A549 (cell line): ENCODE results near the gene PILRB. TPM values are rescaled to one million over a fixed set of nuclear protein-coding genes. Genes with fewer than 3 reads are reported as not detected.

Source experiments
- ATAC-seq, 2 experiments: fragments of 200-7000 bp in 1 of 2; fragments of >200 bp in 1 of 2; cut with Nextera tagmentation in 1 of 2; cut with Tn5 transposase in 1 of 2; 3 replicates each; pipeline versions ENCODE4 v1.8.0 to v1.9.1; 2018 to 2020; ENCODE audit warnings: mild to moderate bottlenecking in 1 of 2, moderate library complexity in 1 of 2
- CTCF ChIA-PET: fragments of 300-600 bp; sonication (Branson Sonifier 250); formaldehyde crosslinking; extraction: SDS; loops from one replicate; lab custom pipeline; 2021; ENCODE audit warnings: antibody characterized with exemption, inconsistent platforms; lab: Yijun Ruan, JAX
- POLR2A ChIA-PET: fragments of 350-600 bp; formaldehyde crosslinking; extraction: SDS; loops from one replicate; lab custom pipeline; 2021; ENCODE audit warnings: antibody characterized with exemption, inconsistent platforms; lab: Yijun Ruan, JAX
- DNase-seq, 2 experiments: peaks; one replicate each; pipeline versions ENCODE4 v3.0.0 to v3.0.0-alpha.2; 2011 to 2016; ENCODE audit warnings: low read depth in 1 of 2, low spot score in 1 of 2
- FAIRE-seq: peaks from 2 replicates; lab custom pipeline; 2011; peaks lifted over from hg19 to GRCh38; lab: Jason Lieb, UNC
- H3K27ac ChIP-seq, 2 experiments: fragments of >200 bp; sonication (Bioruptor Twin); formaldehyde crosslinking; 3 replicates each; pipeline ENCODE4 v1.5.1; 2016 to 2017
- H3K4me1 ChIP-seq: fragments of >200 bp; sonication (Bioruptor Twin); formaldehyde crosslinking; 3 replicates; pipeline ENCODE4 v1.6.1; 2016
- H3K4me2 ChIP-seq: fragments of >200 bp; sonication (Bioruptor Twin); formaldehyde crosslinking; 3 replicates; pipeline ENCODE4 v1.6.1; 2016
- H3K4me3 ChIP-seq: fragments of >200 bp; sonication (Bioruptor Twin); formaldehyde crosslinking; 3 replicates; pipeline ENCODE4 v1.5.1; 2016
- H3K9me3 ChIP-seq: fragments of >200 bp; sonication (Bioruptor Twin); formaldehyde crosslinking; 3 replicates; pipeline ENCODE4 v1.6.1; 2016
- ATOH8 ChIP-seq: fragments of 250-450 bp; sonication (Bioruptor Pico); IDR thresholded peaks from 2 replicates; pipeline ENCODE4 v1.5.0; 2020; ENCODE audit warnings: low read depth, mild to moderate bottlenecking, moderate library complexity
- BHLHE40 ChIP-seq: IDR thresholded peaks from 2 replicates; pipeline ENCODE4 v1.6.1; 2012; ENCODE audit warnings: low read depth, low read length, inconsistent platforms
- CBX2 ChIP-seq: fragments of 200-600 bp; sonication (generic); IDR thresholded peaks from 2 replicates; pipeline ENCODE4 v1.6.1; 2016; ENCODE audit warnings: low read depth, mild to moderate bottlenecking, borderline replicate concordance
- CBX8 ChIP-seq: fragments of 200-600 bp; sonication (generic); IDR thresholded peaks from 2 replicates; pipeline ENCODE4 v1.6.1; 2016
- CHD2 ChIP-seq: fragments of 150-350 bp; IDR thresholded peaks from 2 replicates; pipeline ENCODE4 v1.6.1; 2014; ENCODE audit warnings: low read length; ENCODE audit not compliant: partially characterized antibody
- CTCF ChIP-seq: fragments of >200 bp; sonication (Bioruptor Twin); formaldehyde crosslinking; IDR thresholded peaks from 3 replicates; pipeline ENCODE4 v1.5.1; 2016
- E2F6 ChIP-seq: IDR thresholded peaks from 2 replicates; pipeline ENCODE4 v1.6.1; 2012; ENCODE audit warnings: low read depth, borderline replicate concordance
- EP300 ChIP-seq, 2 experiments: fragments of >200 bp; sonication (Bioruptor Twin); formaldehyde crosslinking; IDR thresholded peaks; 2 replicates in 1 of 2; 3 replicates in 1 of 2; pipeline ENCODE4 v1.6.1; 2016 to 2017
- ESRRA ChIP-seq: fragments of 150-350 bp; IDR thresholded peaks from 2 replicates; pipeline ENCODE4 v1.6.1; 2014; ENCODE audit warnings: mild to moderate bottlenecking, low read length, borderline replicate concordance
- FOSB ChIP-seq: fragments of 250-450 bp; sonication (Bioruptor Pico); IDR thresholded peaks from 2 replicates; pipeline ENCODE4 v1.5.0; 2020; ENCODE audit warnings: mild to moderate bottlenecking, moderate library complexity
- FOXS1 ChIP-seq: fragments of 250-450 bp; sonication (Bioruptor Pico); IDR thresholded peaks from 2 replicates; pipeline ENCODE4 v1.5.0; 2020; ENCODE audit warnings: mild to moderate bottlenecking, moderate library complexity
- HOXA7 ChIP-seq: fragments of 250-450 bp; sonication (Bioruptor Pico); IDR thresholded peaks from 2 replicates; pipeline ENCODE4 v1.5.0; 2020; ENCODE audit warnings: mild to moderate bottlenecking, moderate library complexity
- HOXB13 ChIP-seq: fragments of 250-450 bp; sonication (Bioruptor Pico); IDR thresholded peaks from 2 replicates; pipeline ENCODE4 v1.5.0; 2020; ENCODE audit warnings: low read depth, mild to moderate bottlenecking, moderate library complexity
- JUN ChIP-seq, 2 experiments: fragments of >200 bp; sonication (Bioruptor Twin); formaldehyde crosslinking; IDR thresholded peaks; 2 replicates in 1 of 2; 3 replicates in 1 of 2; pipeline ENCODE4 v1.6.1; 2016 to 2017
- KDM1A ChIP-seq: fragments of 200-600 bp; sonication (generic); IDR thresholded peaks from 2 replicates; pipeline ENCODE4 v1.6.1; 2016; ENCODE audit warnings: low read depth, mild to moderate bottlenecking
- KDM5A ChIP-seq: fragments of 200-600 bp; sonication (generic); IDR thresholded peaks from 2 replicates; pipeline ENCODE4 v1.6.1; 2016; ENCODE audit warnings: antibody characterized with exemption, mild to moderate bottlenecking
- MAFK ChIP-seq: fragments of 450-650 bp; IDR thresholded peaks from 2 replicates; pipeline ENCODE4 v1.6.1; 2014; ENCODE audit not compliant: partially characterized antibody
- NPAS2 ChIP-seq: fragments of 250-450 bp; sonication (Bioruptor Pico); IDR thresholded peaks from 2 replicates; pipeline ENCODE4 v1.8.0; 2022; ENCODE audit warnings: mild to moderate bottlenecking, moderate library complexity, borderline replicate concordance
- PBX3 ChIP-seq: IDR thresholded peaks from 2 replicates; pipeline ENCODE4 v1.6.1; 2012
- POLR2AphosphoS2 ChIP-seq: conservative IDR thresholded peaks from 2 replicates; pipeline ENCODE4 v1.6.1; 2012; ENCODE audit warnings: low read length, improper control_type of control experiment, inconsistent platforms
- RAD21 ChIP-seq, 2 experiments: fragments of >200 bp in 1 of 2; sonication (Bioruptor Twin) in 1 of 2; formaldehyde crosslinking in 1 of 2; IDR thresholded peaks in 1 of 2; conservative IDR thresholded peaks in 1 of 2; 2 replicates in 1 of 2; 3 replicates in 1 of 2; pipeline ENCODE4 v1.6.1; 2012 to 2018; ENCODE audit warnings: inconsistent platforms in 1 of 2
- RARB ChIP-seq: fragments of 250-450 bp; sonication (Bioruptor Pico); IDR thresholded peaks from 2 replicates; pipeline ENCODE4 v1.8.0; 2021; ENCODE audit warnings: mild to moderate bottlenecking, moderate library complexity
- RCOR1 ChIP-seq: fragments of 150-350 bp; IDR thresholded peaks from 2 replicates; pipeline ENCODE4 v1.6.1; 2014; ENCODE audit warnings: antibody characterized with exemption, low read length, low read depth
- SREBF2 ChIP-seq: fragments of 450-650 bp; IDR thresholded peaks from 2 replicates; pipeline ENCODE4 v1.6.1; 2014; ENCODE audit warnings: mild to moderate bottlenecking, moderate library complexity
- TFCP2L1 ChIP-seq: fragments of 250-450 bp; sonication (Bioruptor Pico); IDR thresholded peaks from 2 replicates; pipeline ENCODE4 v1.5.0; 2021; ENCODE audit warnings: mild to moderate bottlenecking
- ZC3H11A ChIP-seq: fragments of 450-650 bp; IDR thresholded peaks from 2 replicates; pipeline ENCODE4 v1.6.1; 2014; ENCODE audit warnings: antibody characterized with exemption, mild to moderate bottlenecking
- ZFP36 ChIP-seq: fragments of 450-650 bp; IDR thresholded peaks from 2 replicates; pipeline ENCODE4 v1.6.1; 2014; ENCODE audit warnings: borderline replicate concordance; ENCODE audit not compliant: partially characterized antibody
- WGBS: methylation state at CpG from one replicate; pipeline ENCODE4 v1.1.6; 2017; ENCODE audit errors: missing lambda C conversion rate; 5-methylcytosine and 5-hydroxymethylcytosine counted together
- polyA plus RNA-seq, 4 experiments: library from polyadenylated mRNA; depleted of rRNA in 3 of 4; stranded (reverse); fragments of >200 nt; fragmentation: RNase III in 1 of 4; extraction: RNeasy Plus Mini Kit Qiagen cat#74134 plus additional on column Dnase treatment in 1 of 4; gene quantifications; 2 replicates in 3 of 4; 3 replicates in 1 of 4; pipeline ENCODE4 v1.2.3, GENCODE V29; 2011 to 2017
- TF ChIP-seq, protein P1 (sequence below): fragments of 150-350 bp; IDR thresholded peaks from 2 replicates; pipeline ENCODE4 v1.6.1; 2014; ENCODE audit warnings: low read depth, mild to moderate bottlenecking, low read length

The PILRB gene
- polyA plus RNA-seq, 2 of the 4 experiments (the other 2 are of a cell fraction), result 24.9 to 47.8 TPM

DNA sequence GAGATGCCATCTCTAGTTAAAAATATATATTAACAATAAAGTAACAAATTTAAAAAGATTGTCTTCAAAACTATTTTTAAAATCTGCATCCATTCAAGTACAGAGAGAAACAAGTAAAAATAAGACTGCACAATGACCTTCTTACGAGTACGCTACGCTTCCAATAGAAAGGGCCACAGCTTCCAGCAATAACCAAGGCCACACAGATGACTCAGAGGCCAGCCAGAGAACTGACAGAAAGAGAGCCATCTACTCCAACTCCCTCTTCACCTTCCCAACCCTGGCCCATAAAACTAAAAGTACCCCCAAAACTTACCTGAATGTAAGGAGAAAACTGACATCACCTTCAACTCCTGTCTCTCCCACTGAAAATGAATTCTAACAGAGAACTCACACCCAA, 42.1 kb downstream of the PILRB start:
- no peak for DNase-seq
- no peak for ATAC-seq
- H3K4me2 ChIP-seq, result no peak overlapping the region
- no peak overlapping the region for H3K27ac ChIP-seq
- FAIRE-seq, result no peak
- ChIA-PET CTCF (interaction anchor here (1.2 kb wide), 1 partner anchor 11 kb away, joined by 3 read pairs; no protein-coding TSS in a partner anchor), POLR2A (no interaction called here)
- H3K4me1 ChIP-seq, result no peaks in the 10 kb centered on the region
- H3K4me3 ChIP-seq, result no peak overlapping the region
- TF ChIP-seq KDM1A, result no peak
- no peak for TF ChIP-seq PBX3
- TF ChIP-seq ZFP36, result no peak
- TF ChIP-seq RAD21 (conservative IDR thresholded peaks at IDR 0.05 in 1 of 2, IDR thresholded peaks at IDR 0.05 in 1 of 2), result no peak
- TF ChIP-seq POLR2AphosphoS2, result no peak
- TF ChIP-seq JUN (IDR thresholded peaks at IDR 0.05), result no peak
- no peak for TF ChIP-seq CBX2
- no peak for TF ChIP-seq ESRRA
- no peak for TF ChIP-seq RCOR1
- no peak for TF ChIP-seq KDM5A
- no peak for TF ChIP-seq CBX8
- TF ChIP-seq TFCP2L1 (CRISPR knock-in tag), result no peak
- no peak for TF ChIP-seq CTCF
- no peak for TF ChIP-seq FOSB (CRISPR knock-in tag)
- TF ChIP-seq EP300 (IDR thresholded peaks at IDR 0.05), result no peak
- TF ChIP-seq RARB, result no peak
- TF ChIP-seq SREBF2, result no peak
- no peak for TF ChIP-seq MAFK
- no peaks in the 10 kb centered on the region for H3K9me3 ChIP-seq
- 96% methylated on average over 3 of the region's 3 CpGs for WGBS

DNA sequence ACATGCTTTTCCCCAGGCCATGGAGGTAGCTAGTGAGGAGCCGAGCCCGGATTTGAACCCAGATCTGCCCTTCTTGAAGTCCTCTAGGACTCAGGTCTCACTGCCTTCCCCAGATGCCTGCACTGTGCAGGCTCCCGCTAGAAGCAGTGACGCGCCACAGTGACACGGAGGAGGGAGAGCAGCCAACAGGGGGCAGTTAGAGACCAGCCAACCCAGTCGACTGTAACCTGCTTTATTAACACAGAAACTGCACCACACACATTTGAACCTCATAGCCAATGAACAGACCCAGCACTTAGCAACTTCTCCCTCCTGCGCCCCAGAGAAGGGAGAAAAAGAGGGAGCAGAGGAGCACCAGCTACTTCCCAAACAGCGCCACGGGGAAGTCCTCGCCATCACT, 42.7 kb downstream of the PILRB start:
- Histone ChIP-seq H3K4me2 (no peak overlapping the region), H3K4me3 (no peak overlapping the region), H3K9me3 (no peaks in the 10 kb centered on the region), H3K27ac (no peak overlapping the region), H3K4me1 (no peaks in the 10 kb centered on the region)
- ChIA-PET CTCF (interaction anchor here (0.8 to 3.1 kb wide), 4 partner anchors 10 to 268 kb away, joined by 3 to 16 read pairs (median 4); no protein-coding TSS in a partner anchor), POLR2A (no interaction called here)
- peak; percentile 56 to 83; a peak in 4 of 6 replicates for ATAC-seq
- 66% methylated on average over 11 of the region's 11 CpGs for whole genome bisulfite sequencing
- FAIRE-seq, result no peak
- TF ChIP-seq, protein P1, sequence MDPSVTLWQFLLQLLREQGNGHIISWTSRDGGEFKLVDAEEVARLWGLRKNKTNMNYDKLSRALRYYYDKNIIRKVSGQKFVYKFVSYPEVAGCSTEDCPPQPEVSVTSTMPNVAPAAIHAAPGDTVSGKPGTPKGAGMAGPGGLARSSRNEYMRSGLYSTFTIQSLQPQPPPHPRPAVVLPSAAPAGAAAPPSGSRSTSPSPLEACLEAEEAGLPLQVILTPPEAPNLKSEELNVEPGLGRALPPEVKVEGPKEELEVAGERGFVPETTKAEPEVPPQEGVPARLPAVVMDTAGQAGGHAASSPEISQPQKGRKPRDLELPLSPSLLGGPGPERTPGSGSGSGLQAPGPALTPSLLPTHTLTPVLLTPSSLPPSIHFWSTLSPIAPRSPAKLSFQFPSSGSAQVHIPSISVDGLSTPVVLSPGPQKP, result no peak
- peak in 1 of 2 experiments; percentile 41; a peak in 2 of 5 replicates for TF ChIP-seq RAD21 (conservative IDR thresholded peaks at IDR 0.05 in 1 of 2, IDR thresholded peaks at IDR 0.05 in 1 of 2)
- peak in 1 of 2 experiments; percentile 35 for DNase-seq

DNA sequence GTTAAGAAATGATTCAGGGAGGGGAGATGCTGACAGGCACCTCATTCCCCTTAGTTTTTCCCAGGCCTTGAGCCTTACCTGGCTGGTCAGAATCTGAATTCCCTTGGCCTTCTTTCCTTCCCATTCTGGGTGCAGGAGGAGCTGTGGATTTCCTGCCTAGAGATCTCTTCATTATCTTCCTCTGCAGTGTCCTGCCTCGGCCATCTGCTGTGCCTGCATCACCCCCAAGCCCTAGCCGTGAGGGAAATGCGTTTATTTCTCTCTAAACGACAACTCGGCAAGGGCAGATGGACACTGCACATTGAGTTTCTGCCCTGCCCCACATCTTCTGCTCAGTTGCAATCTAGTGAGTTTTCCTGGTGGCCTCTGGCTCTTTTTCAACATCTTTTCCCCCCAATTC, 43.9 kb downstream of the PILRB start:
- DNase-seq (no peak), FAIRE-seq (no peak), ATAC-seq (no peak)
- ChIA-PET CTCF (interaction anchor here (0.5 to 3.1 kb wide), 7 partner anchors 9 to 269 kb away, joined by 3 to 16 read pairs (median 3); partner anchors contain the start of gene ZCWPW1), POLR2A (no interaction called here)
- H3K27ac ChIP-seq, result no peak overlapping the region
- no peak overlapping the region for H3K4me3 ChIP-seq
- TF ChIP-seq ATOH8 (CRISPR knock-in tag) (no peak), HOXA7 (CRISPR knock-in tag) (no peak), RAD21 (conservative IDR thresholded peaks at IDR 0.05 in 1 of 2, IDR thresholded peaks at IDR 0.05 in 1 of 2) (no peak), ZC3H11A (no peak), BHLHE40 (no peak), E2F6 (no peak), HOXB13 (CRISPR knock-in tag) (no peak), POLR2AphosphoS2 (no peak), CHD2 (no peak), NPAS2 (CRISPR knock-in tag) (no peak), FOXS1 (CRISPR knock-in tag) (no peak)
- no peaks in the 10 kb centered on the region for H3K9me3 ChIP-seq
- 70% methylated on average over 5 of the region's 5 CpGs for WGBS
- no peak overlapping the region for H3K4me2 ChIP-seq
- H3K4me1 ChIP-seq, result no peaks in the 10 kb centered on the region
